Glutamatergic neuron (in vitro differentiated cells): Measurements from ENCODE around the gene HGFAC. TPM values are rescaled to one million over a fixed set of nuclear protein-coding genes. Genes with fewer than 3 reads are reported as not detected.

ENCODE experiments used
- DNase-seq: peaks from one replicate; pipeline ENCODE4 v3.0.0; 2022
- H3K27ac Mint-ChIP-seq: one replicate; pipeline ENCODE4 v1.8.0; 2020; ENCODE audit warnings: mild to moderate bottlenecking, mixed read lengths, inconsistent platforms; ENCODE audit not compliant: unreplicated experiment
- H3K27me3 Mint-ChIP-seq: one replicate; pipeline ENCODE4 v1.8.0; 2020; ENCODE audit warnings: mild to moderate bottlenecking, moderate library complexity, mixed read lengths, inconsistent platforms; ENCODE audit not compliant: unreplicated experiment
- H3K36me3 Mint-ChIP-seq: one replicate; pipeline ENCODE4 v1.8.0; 2020; ENCODE audit warnings: mild to moderate bottlenecking, mixed read lengths, inconsistent platforms; ENCODE audit not compliant: unreplicated experiment
- H3K4me1 Mint-ChIP-seq: one replicate; pipeline ENCODE4 v1.8.0; 2020; ENCODE audit warnings: mild to moderate bottlenecking, low read depth, mixed read lengths, inconsistent platforms; ENCODE audit not compliant: unreplicated experiment
- H3K4me3 Mint-ChIP-seq: one replicate; pipeline ENCODE4 v1.8.0; 2020; ENCODE audit warnings: mild to moderate bottlenecking, mixed read lengths, inconsistent platforms; ENCODE audit not compliant: unreplicated experiment
- H3K9me3 Mint-ChIP-seq: one replicate; pipeline ENCODE4 v1.8.0; 2020; ENCODE audit warnings: mild to moderate bottlenecking, moderate library complexity, mixed read lengths, inconsistent platforms; ENCODE audit not compliant: unreplicated experiment
- total RNA-seq: library from RNA; stranded (reverse); fragmentation: NEBNext Ultra II Directional; extraction: Animal tissue kit (Norgen Biotek cat#: 25700); gene quantifications from one replicate; pipeline ENCODE4 v1.2.1, GENCODE V29; 2021; ENCODE audit not compliant: unreplicated experiment
- TF ChIP-seq, protein P1 (sequence below): fragments of 200-600 bp; sonication (generic); IDR thresholded peaks from one replicate; pipeline ENCODE4 v1.5.0; 2021; ENCODE audit not compliant: partially characterized antibody, unreplicated experiment

HGFAC gene
- total RNA-seq, 1 donor from 2014 or later: 9.4 TPM

- TF ChIP-seq, protein P1, sequence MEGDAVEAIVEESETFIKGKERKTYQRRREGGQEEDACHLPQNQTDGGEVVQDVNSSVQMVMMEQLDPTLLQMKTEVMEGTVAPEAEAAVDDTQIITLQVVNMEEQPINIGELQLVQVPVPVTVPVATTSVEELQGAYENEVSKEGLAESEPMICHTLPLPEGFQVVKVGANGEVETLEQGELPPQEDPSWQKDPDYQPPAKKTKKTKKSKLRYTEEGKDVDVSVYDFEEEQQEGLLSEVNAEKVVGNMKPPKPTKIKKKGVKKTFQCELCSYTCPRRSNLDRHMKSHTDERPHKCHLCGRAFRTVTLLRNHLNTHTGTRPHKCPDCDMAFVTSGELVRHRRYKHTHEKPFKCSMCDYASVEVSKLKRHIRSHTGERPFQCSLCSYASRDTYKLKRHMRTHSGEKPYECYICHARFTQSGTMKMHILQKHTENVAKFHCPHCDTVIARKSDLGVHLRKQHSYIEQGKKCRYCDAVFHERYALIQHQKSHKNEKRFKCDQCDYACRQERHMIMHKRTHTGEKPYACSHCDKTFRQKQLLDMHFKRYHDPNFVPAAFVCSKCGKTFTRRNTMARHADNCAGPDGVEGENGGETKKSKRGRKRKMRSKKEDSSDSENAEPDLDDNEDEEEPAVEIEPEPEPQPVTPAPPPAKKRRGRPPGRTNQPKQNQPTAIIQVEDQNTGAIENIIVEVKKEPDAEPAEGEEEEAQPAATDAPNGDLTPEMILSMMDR: no peak
- Mint-ChIP-seq H3K27ac (no peak overlapping the region), H3K4me1 (peaks cover 4% of the 10 kb centered on the region), H3K4me3 (no peak overlapping the region), H3K27me3 (peaks cover 5% of the 10 kb centered on the region), H3K36me3 (no peaks in the 10 kb centered on the region), H3K9me3 (peaks cover 2% of the 10 kb centered on the region)
- peak; percentile 6 for DNase-seq
These were observed 37.8 kb downstream of the HGFAC start for GRCh38 chr4:3479358-3480101.

DNA sequence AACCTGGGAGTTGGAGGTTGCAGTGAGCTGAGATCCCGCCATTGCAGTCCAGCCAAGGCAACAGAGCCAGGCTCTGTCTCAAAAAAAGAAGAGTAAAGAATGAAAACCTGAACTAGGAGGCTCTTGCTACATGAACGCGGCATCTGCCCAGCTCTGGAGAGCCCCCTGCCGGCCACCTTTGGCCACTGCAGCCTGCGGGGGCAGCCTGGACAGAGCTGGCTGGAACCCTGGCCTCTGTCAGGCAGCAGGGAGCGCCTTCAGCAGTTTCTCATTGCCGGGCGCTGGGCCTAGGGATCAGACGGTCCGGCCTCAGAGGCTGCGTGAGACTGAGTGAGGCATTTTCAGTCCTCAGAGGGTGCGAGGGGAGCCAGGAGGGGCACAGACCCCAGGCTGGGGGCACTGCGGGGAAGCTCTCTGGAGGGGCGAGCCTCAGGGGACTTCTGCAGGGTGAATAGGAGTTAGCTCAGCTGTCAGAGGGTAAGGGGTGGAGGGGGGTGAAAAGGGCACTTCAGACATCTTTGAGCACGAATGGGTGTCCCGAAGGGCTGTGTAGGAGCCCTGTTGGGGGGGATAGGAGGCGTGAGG is 38.9 kb downstream of the HGFAC start:
- peaks cover 4% of the 10 kb centered on the region for H3K4me1 Mint-ChIP-seq
- peak; percentile 96 for DNase-seq
- H3K4me3 Mint-ChIP-seq: no peak overlapping the region
- no peaks in the 10 kb centered on the region for H3K36me3 Mint-ChIP-seq
- H3K27ac Mint-ChIP-seq: no peak overlapping the region
- H3K9me3 Mint-ChIP-seq: peaks cover 2% of the 10 kb centered on the region
- TF ChIP-seq, protein P1: peak; percentile 100
- peaks cover 3% of the 10 kb centered on the region for H3K27me3 Mint-ChIP-seq

- Mint-ChIP-seq H3K4me1 (peaks cover 4% of the 10 kb centered on the region), H3K9me3 (peaks cover 2% of the 10 kb centered on the region), H3K27me3 (peaks cover 3% of the 10 kb centered on the region), H3K4me3 (no peak overlapping the region), H3K36me3 (no peaks in the 10 kb centered on the region), H3K27ac (no peak overlapping the region)
- TF ChIP-seq, protein P1: no peak
- DNase-seq: no peak
These were observed 39.4 kb downstream of the HGFAC start for GRCh38 chr4:3481113-3481531.

DNA sequence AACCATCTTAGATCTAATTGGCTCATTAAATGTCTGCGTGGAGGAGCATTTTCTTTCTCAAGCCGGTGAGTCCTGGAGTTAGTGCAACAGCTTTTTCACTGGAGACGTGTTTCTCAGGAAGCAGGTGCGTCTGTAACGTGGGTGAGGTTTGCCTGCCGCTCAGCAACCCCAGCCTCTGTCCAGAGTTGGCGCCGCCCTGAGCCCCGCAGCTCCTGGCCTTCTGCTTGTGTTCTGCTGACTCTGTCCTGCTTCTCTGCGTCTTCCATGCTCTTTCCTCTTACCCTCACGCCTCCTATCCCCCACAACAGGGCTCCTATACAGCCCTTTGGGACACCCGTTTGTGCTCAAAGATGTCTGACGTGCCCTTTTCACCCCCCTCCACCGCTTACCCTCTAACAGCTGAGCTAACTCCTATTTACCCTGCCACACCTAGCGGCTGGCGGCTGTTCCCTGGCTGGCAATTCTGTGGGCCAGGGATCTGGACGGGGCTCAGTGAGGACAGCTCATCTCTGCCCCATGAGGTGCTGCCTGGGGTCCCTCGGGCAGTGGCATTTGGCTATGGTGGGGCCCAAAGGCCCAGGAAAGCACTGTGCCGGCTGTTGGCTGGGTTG is 40.1 kb downstream of the HGFAC start:
- H3K4me1 Mint-ChIP-seq: peaks cover 4% of the 10 kb centered on the region
- peaks cover 3% of the 10 kb centered on the region for H3K9me3 Mint-ChIP-seq
- TF ChIP-seq, protein P1: no peak
- no peak overlapping the region for H3K27ac Mint-ChIP-seq
- no peaks in the 10 kb centered on the region for H3K36me3 Mint-ChIP-seq
- H3K27me3 Mint-ChIP-seq: no peaks in the 10 kb centered on the region
- no peak for DNase-seq
- H3K4me3 Mint-ChIP-seq: no peak overlapping the region

DNA sequence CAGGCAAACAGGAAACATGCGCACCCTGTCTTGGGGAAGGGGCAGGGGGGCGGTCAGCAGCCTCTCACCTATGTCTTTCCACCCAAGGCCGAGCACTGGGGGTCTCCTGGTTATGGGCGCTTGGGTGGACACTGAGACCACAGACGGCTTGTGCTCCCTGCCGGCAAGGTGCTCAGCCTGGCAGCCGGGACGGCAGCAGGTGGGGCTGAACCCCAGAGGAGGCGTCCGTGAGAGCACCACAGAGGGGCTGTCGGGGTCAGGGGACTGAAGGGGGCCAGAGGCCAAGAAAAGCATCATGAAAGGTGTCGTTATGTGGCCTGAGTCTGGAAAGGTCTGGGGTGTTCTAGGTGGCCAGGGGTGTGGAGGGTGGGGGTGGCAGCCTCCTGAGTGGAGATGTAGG is 40.9 kb downstream of the HGFAC start:
- H3K36me3 Mint-ChIP-seq: no peaks in the 10 kb centered on the region
- peaks cover 4% of the 10 kb centered on the region for H3K4me1 Mint-ChIP-seq
- TF ChIP-seq, protein P1: no peak
- H3K27me3 Mint-ChIP-seq: no peaks in the 10 kb centered on the region
- no peak overlapping the region for H3K4me3 Mint-ChIP-seq
- no peak overlapping the region for H3K27ac Mint-ChIP-seq
- no peak for DNase-seq
- peaks cover 3% of the 10 kb centered on the region for H3K9me3 Mint-ChIP-seq
